Astrocyte (in vitro differentiated cells and primary cell): ENCODE measurements around the gene CTNNA2.

Experiments
- EZH2 ChIP-seq: IDR thresholded peaks from 2 replicates; pipeline ENCODE4 v1.6.1; 2012; ENCODE audit warnings: mild to moderate bottlenecking, low read length, inconsistent platforms; ENCODE audit not compliant: insufficient read depth
- TF ChIP-seq, protein P1 (sequence below): IDR thresholded peaks from 2 replicates; pipeline ENCODE4 v1.5.1; 2011; ENCODE audit warnings: low read depth, mild to moderate bottlenecking, inconsistent platforms, low read length, moderate library complexity; ENCODE audit not compliant: insufficient read depth

DNA sequence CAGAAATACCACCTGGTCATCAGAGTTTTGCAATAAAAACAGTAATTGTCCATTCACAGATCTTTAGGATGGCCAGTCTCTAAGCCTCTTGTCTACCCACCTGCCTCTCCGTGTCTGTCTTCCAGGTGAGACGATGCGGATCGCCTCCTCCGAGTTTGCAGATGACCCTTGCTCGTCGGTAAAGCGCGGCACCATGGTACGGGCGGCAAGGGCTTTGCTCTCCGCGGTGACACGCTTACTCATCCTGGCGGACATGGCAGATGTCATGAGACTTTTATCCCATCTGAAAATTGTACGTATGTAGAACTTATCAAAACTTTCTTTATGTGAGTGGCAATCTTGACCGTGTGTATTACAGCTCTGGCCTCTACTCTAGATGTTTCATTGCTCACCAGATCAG is 345.0 kb downstream of the CTNNA2 start:
- TF ChIP-seq, protein P1, sequence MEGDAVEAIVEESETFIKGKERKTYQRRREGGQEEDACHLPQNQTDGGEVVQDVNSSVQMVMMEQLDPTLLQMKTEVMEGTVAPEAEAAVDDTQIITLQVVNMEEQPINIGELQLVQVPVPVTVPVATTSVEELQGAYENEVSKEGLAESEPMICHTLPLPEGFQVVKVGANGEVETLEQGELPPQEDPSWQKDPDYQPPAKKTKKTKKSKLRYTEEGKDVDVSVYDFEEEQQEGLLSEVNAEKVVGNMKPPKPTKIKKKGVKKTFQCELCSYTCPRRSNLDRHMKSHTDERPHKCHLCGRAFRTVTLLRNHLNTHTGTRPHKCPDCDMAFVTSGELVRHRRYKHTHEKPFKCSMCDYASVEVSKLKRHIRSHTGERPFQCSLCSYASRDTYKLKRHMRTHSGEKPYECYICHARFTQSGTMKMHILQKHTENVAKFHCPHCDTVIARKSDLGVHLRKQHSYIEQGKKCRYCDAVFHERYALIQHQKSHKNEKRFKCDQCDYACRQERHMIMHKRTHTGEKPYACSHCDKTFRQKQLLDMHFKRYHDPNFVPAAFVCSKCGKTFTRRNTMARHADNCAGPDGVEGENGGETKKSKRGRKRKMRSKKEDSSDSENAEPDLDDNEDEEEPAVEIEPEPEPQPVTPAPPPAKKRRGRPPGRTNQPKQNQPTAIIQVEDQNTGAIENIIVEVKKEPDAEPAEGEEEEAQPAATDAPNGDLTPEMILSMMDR = no peak
- TF ChIP-seq EZH2 = no peak
